H9 (cell line): ENCODE measurements around the gene PID1. TPM values are rescaled to one million over a fixed set of nuclear protein-coding genes. Genes with fewer than 3 reads are reported as not detected.

Experiments used
- DNase-seq: peaks from one replicate; pipeline ENCODE4 v3.0.0-alpha.2; 2017
- H2AFZ ChIP-seq: one replicate; pipeline ENCODE4 v1.6.1; 2013; ENCODE audit warnings: mild to moderate bottlenecking, low read length, control low read depth, moderate library complexity
- H2AK5ac ChIP-seq: 2 replicates; pipeline ENCODE4 v1.6.1; 2013; ENCODE audit warnings: low read length, control low read depth, mixed read lengths; ENCODE audit not compliant: insufficient read length
- H2BK120ac ChIP-seq: one replicate; pipeline ENCODE4 v1.6.1; 2013; ENCODE audit warnings: low read depth, mild to moderate bottlenecking, low read length, control low read depth, inconsistent platforms; ENCODE audit not compliant: poor library complexity, severe bottlenecking
- H2BK12ac ChIP-seq: 2 replicates; pipeline ENCODE4 v1.6.1; 2013; ENCODE audit warnings: low read length, control low read depth, mixed read lengths, low read depth; ENCODE audit not compliant: insufficient read length
- H2BK15ac ChIP-seq: 2 replicates; pipeline ENCODE4 v1.6.1; 2013; ENCODE audit warnings: low read depth, low read length, control low read depth
- H2BK20ac ChIP-seq: one replicate; pipeline ENCODE4 v1.6.1; 2013; ENCODE audit warnings: low read depth, mild to moderate bottlenecking, low read length, control low read depth, inconsistent platforms; ENCODE audit not compliant: poor library complexity, severe bottlenecking
- H2BK5ac ChIP-seq: 2 replicates; pipeline ENCODE4 v1.6.1; 2013; ENCODE audit warnings: low read length, control low read depth, mixed read lengths; ENCODE audit not compliant: insufficient read length
- H3K14ac ChIP-seq: 2 replicates; pipeline ENCODE4 v1.6.1; 2013; ENCODE audit warnings: low read length, control low read depth; ENCODE audit not compliant: insufficient read depth
- H3K18ac ChIP-seq: 2 replicates; pipeline ENCODE4 v1.6.1; 2013; ENCODE audit warnings: low read depth, mild to moderate bottlenecking, mixed read lengths, low read length, control low read depth; ENCODE audit not compliant: insufficient read length
- H3K23ac ChIP-seq: 2 replicates; pipeline ENCODE4 v1.6.1; 2013; ENCODE audit warnings: low read length, control low read depth, mixed read lengths, low read depth; ENCODE audit not compliant: insufficient read length
- H3K23me2 ChIP-seq: 2 replicates; pipeline ENCODE4 v1.6.1; 2013; ENCODE audit warnings: low read depth, mild to moderate bottlenecking, mixed read lengths, low read length, control low read depth; ENCODE audit not compliant: insufficient read length, poor library complexity, severe bottlenecking
- H3K27ac ChIP-seq: 2 replicates; pipeline ENCODE4 v1.5.1; 2013; ENCODE audit warnings: low read length, control low read depth, mixed read lengths, low read depth; ENCODE audit not compliant: insufficient read length
- H3K27me3 ChIP-seq: 2 replicates; pipeline ENCODE4 v1.6.1; 2013; ENCODE audit warnings: low read length, control low read depth, inconsistent platforms; ENCODE audit not compliant: insufficient read depth
- H3K4ac ChIP-seq: 2 replicates; pipeline ENCODE4 v1.6.1; 2013; ENCODE audit warnings: low read depth, mild to moderate bottlenecking, control low read depth, inconsistent platforms, low read length, moderate library complexity
- H3K4me1 ChIP-seq: 2 replicates; pipeline ENCODE4 v1.6.1; 2013; ENCODE audit warnings: low read length, control low read depth, inconsistent platforms; ENCODE audit not compliant: insufficient read depth
- H3K4me2 ChIP-seq: 2 replicates; pipeline ENCODE4 v1.6.1; 2013; ENCODE audit warnings: low read length, control low read depth, mixed read lengths; ENCODE audit not compliant: insufficient read length, insufficient read depth
- H3K56ac ChIP-seq: 2 replicates; pipeline ENCODE4 v1.6.1; 2013; ENCODE audit warnings: low read depth, mild to moderate bottlenecking, mixed read lengths, low read length, control low read depth; ENCODE audit not compliant: insufficient read length
- H3K79me1 ChIP-seq: 2 replicates; pipeline ENCODE4 v1.6.1; 2013; ENCODE audit warnings: low read depth, mild to moderate bottlenecking, moderate library complexity, low read length, control low read depth, inconsistent platforms; ENCODE audit not compliant: insufficient read depth, poor library complexity, severe bottlenecking
- H3K79me2 ChIP-seq: 2 replicates; pipeline ENCODE4 v1.6.1; 2013; ENCODE audit warnings: low read length, control low read depth, inconsistent platforms; ENCODE audit not compliant: insufficient read depth
- H3K9ac ChIP-seq: 2 replicates; pipeline ENCODE4 v1.6.1; 2013; ENCODE audit warnings: low read length, control low read depth, mixed read lengths; ENCODE audit not compliant: insufficient read length; ENCODE audit errors: extremely low read depth
- H3K9me3 ChIP-seq: one replicate; pipeline ENCODE4 v1.6.1; 2013; ENCODE audit warnings: low read depth, low read length, inconsistent platforms; ENCODE audit not compliant: control insufficient read depth
- H3T11ph ChIP-seq: one replicate; pipeline ENCODE4 v1.6.1; 2013; ENCODE audit warnings: mild to moderate bottlenecking, low read length, control low read depth, inconsistent platforms
- H4K20me1 ChIP-seq: one replicate; pipeline ENCODE4 v1.6.1; 2013; ENCODE audit not compliant: control insufficient read depth, insufficient read length, insufficient read depth
- H4K5ac ChIP-seq: 2 replicates; pipeline ENCODE4 v1.6.1; 2013; ENCODE audit warnings: low read depth, mild to moderate bottlenecking, mixed read lengths, low read length, control low read depth; ENCODE audit not compliant: insufficient read length
- H4K8ac ChIP-seq: replicated peaks from 2 replicates; pipeline ENCODE4 v1.6.1; 2013; ENCODE audit warnings: low read length, control low read depth, mixed read lengths, low read depth; ENCODE audit not compliant: insufficient read length
- H4K91ac ChIP-seq: 2 replicates; pipeline ENCODE4 v1.6.1; 2013; ENCODE audit warnings: low read depth, mild to moderate bottlenecking, moderate library complexity, mixed read lengths, low read length, control low read depth; ENCODE audit not compliant: insufficient read length
- H3K27ac Mint-ChIP-seq, 3 experiments: 2 replicates in 2 of 3; 3 replicates in 1 of 3; pipeline ENCODE4 v1.8.0; 2020 to 2021; ENCODE audit warnings: mixed read lengths in 3 of 3, mild to moderate bottlenecking in 1 of 3, moderate library complexity in 1 of 3
- H3K27me3 Mint-ChIP-seq: 2 replicates; pipeline ENCODE4 v1.8.0; 2021; ENCODE audit warnings: low read depth, mild to moderate bottlenecking, moderate library complexity, mixed read lengths
- H3K36me3 Mint-ChIP-seq, 3 experiments: 2 replicates in 2 of 3; 3 replicates in 1 of 3; pipeline ENCODE4 v1.8.0; 2020 to 2021; ENCODE audit warnings: low read depth in 3 of 3, mixed read lengths in 3 of 3; ENCODE audit not compliant: insufficient read depth in 1 of 3
- H3K4me1 Mint-ChIP-seq, 2 experiments: 2 replicates each; pipeline ENCODE4 v1.8.0; 2020; ENCODE audit warnings: mixed read lengths in 2 of 2
- H3K4me3 Mint-ChIP-seq, 2 experiments: 2 replicates in 1 of 2; 3 replicates in 1 of 2; pipeline ENCODE4 v1.8.0; 2020 to 2021; ENCODE audit warnings: mild to moderate bottlenecking in 2 of 2, mixed read lengths in 2 of 2, moderate library complexity in 1 of 2
- H3K9me3 Mint-ChIP-seq, 2 experiments: 2 replicates in 1 of 2; 3 replicates in 1 of 2; pipeline ENCODE4 v1.8.0; 2020; ENCODE audit warnings: mild to moderate bottlenecking in 2 of 2, mixed read lengths in 2 of 2, moderate library complexity in 1 of 2
- CTCF ChIP-seq: fragments of 200-600 bp; sonication (generic); conservative IDR thresholded peaks from 3 replicates; pipeline ENCODE4 v1.8.0; 2021; ENCODE audit warnings: antibody characterized with exemption, mild to moderate bottlenecking
- WGBS: extraction: QIAGEN DNeasy Blood & Tissue Kit; methylation state at CpG from one replicate; pipeline ENCODE4 v1.1.7; 2013; ENCODE audit warnings: missing lambda C conversion rate, low lambda C conversion rate, mixed read lengths; ENCODE audit not compliant: insufficient read length; ENCODE audit errors: extremely low coverage; 5-methylcytosine and 5-hydroxymethylcytosine counted together
- total RNA-seq: library from RNA; stranded (reverse); gene quantifications from 2 replicates; pipeline ENCODE4 v1.2.1, GENCODE V29; 2021

The PID1 gene
- total RNA-seq, 1 experiment from 2014 or later, result 1.4 TPM

GRCh38 chr2:229163893-229164292 lies 107.2 kb downstream of the PID1 start:
- no peak overlapping the region for H3K4me3 Mint-ChIP-seq

More at GRCh38 chr2:229163893-229164292, 107.2 kb downstream of the PID1 start:
- H3K9me3 ChIP-seq, result no peaks in the 10 kb centered on the region
- H4K20me1 ChIP-seq, result no peaks in the 10 kb centered on the region
- no peak overlapping the region for H4K91ac ChIP-seq
- no peaks in the 10 kb centered on the region for H3K36me3 Mint-ChIP-seq
- H3K56ac ChIP-seq, result no peak overlapping the region
- H2BK15ac ChIP-seq, result no peak overlapping the region
- no peak overlapping the region for H3K4me2 ChIP-seq
- no peak overlapping the region for H3K27ac ChIP-seq
- H2AFZ ChIP-seq, result no peak overlapping the region
- H3K27ac Mint-ChIP-seq, result no peak overlapping the region
- H3K14ac ChIP-seq, result no peak overlapping the region
- no peaks in the 10 kb centered on the region for H3K23me2 ChIP-seq
- no peaks in the 10 kb centered on the region for H3K27me3 ChIP-seq
- H3K79me1 ChIP-seq, result no peaks in the 10 kb centered on the region
- H4K8ac ChIP-seq, result no peak overlapping the region
- no peak overlapping the region for H2BK120ac ChIP-seq
- DNase-seq, result no peak
- H2AK5ac ChIP-seq, result no peak overlapping the region
- H2BK20ac ChIP-seq, result no peak overlapping the region
- H3K27me3 Mint-ChIP-seq, result no peaks in the 10 kb centered on the region
- no CpG with 5 or more reads among the region's 2 CpGs for WGBS
- H2BK5ac ChIP-seq, result no peak overlapping the region
- H3K18ac ChIP-seq, result no peak overlapping the region
- no peak overlapping the region for H3K9ac ChIP-seq
- H4K5ac ChIP-seq, result no peak overlapping the region
- H3K23ac ChIP-seq, result no peak overlapping the region
- H3K4me1 ChIP-seq, result 0 out of 2 replicates have a peak, but pooled peaks cover 2% of the 10 kb centered on the region
- TF ChIP-seq CTCF, result no peak
- no peak overlapping the region for H3T11ph ChIP-seq
- H3K79me2 ChIP-seq, result no peaks in the 10 kb centered on the region
- no peak overlapping the region for H3K4ac ChIP-seq
- H3K4me1 Mint-ChIP-seq, result peaks cover 6 to 9% of the 10 kb centered on the region in 2 experiments
- H3K9me3 Mint-ChIP-seq, result no peaks in the 10 kb centered on the region
- H2BK12ac ChIP-seq, result no peak overlapping the region
